K562 (cell line): Measurements from ENCODE around the gene TAGLN3. TPM values are rescaled to one million over a fixed set of nuclear protein-coding genes. Genes with fewer than 3 reads are reported as not detected.

Experiments
- ARID3B ChIP-seq: fragments of 250-450 bp; sonication (Bioruptor Pico); IDR thresholded peaks from 2 replicates; pipeline ENCODE4 v1.4.0; 2020; ENCODE audit warnings: borderline replicate concordance
- CSDE1 ChIP-seq, 2 experiments: fragments of 450-650 bp; IDR thresholded peaks; 2 replicates each; pipeline ENCODE4 v1.6.1; 2016; ENCODE audit warnings: mild to moderate bottlenecking in 1 of 2
- CTCF ChIP-seq, 3 experiments: IDR thresholded peaks in 2 of 3; conservative IDR thresholded peaks in 1 of 3; 2 replicates each; pipeline ENCODE4 v1.5.1; 2011 to 2012; ENCODE audit warnings: low read length in 3 of 3, mild to moderate bottlenecking in 3 of 3, control low read depth in 2 of 3, improper control_type of control experiment in 1 of 3, inconsistent platforms in 1 of 3, low read depth in 1 of 3, mixed read lengths in 1 of 3, moderate library complexity in 1 of 3; ENCODE audit not compliant: insufficient read depth in 2 of 3
- E2F8 ChIP-seq: fragments of 450-650 bp; IDR thresholded peaks from 2 replicates; pipeline ENCODE4 v1.7.1; 2018; ENCODE audit warnings: mild to moderate bottlenecking, low read depth; ENCODE audit not compliant: partially characterized antibody
- ETS2 ChIP-seq: IDR thresholded peaks from 2 replicates; pipeline ENCODE4 v1.6.1; 2016; ENCODE audit warnings: borderline replicate concordance, missing genetic modification characterization, mild to moderate bottlenecking, moderate library complexity, missing compliant biosample characterization; ENCODE audit not compliant: poor library complexity, severe bottlenecking
- KLF13 ChIP-seq: fragments of 450-650 bp; IDR thresholded peaks from 2 replicates; pipeline ENCODE4 v1.6.1; 2016; ENCODE audit warnings: missing genetic modification characterization, low read depth, mild to moderate bottlenecking, missing compliant biosample characterization, moderate library complexity, borderline replicate concordance
- LEF1 ChIP-seq: fragments of 450-650 bp; IDR thresholded peaks from 2 replicates; pipeline ENCODE4 v1.6.1; 2016; ENCODE audit warnings: mild to moderate bottlenecking
- PBX2 ChIP-seq, 2 experiments: IDR thresholded peaks in 1 of 2; conservative IDR thresholded peaks in 1 of 2; 2 replicates each; pipeline ENCODE4 v1.6.1; 2016; ENCODE audit warnings: low read depth in 2 of 2, mild to moderate bottlenecking in 1 of 2, missing compliant biosample characterization in 1 of 2, missing genetic modification characterization in 1 of 2, moderate library complexity in 1 of 2
- PREB ChIP-seq: sonication (generic); formaldehyde crosslinking; IDR thresholded peaks from 2 replicates; pipeline ENCODE4 v1.8.1; 2023; ENCODE audit warnings: mild to moderate bottlenecking, missing genetic modification reagents
- RBM34 ChIP-seq: fragments of 200-400 bp; formaldehyde crosslinking; IDR thresholded peaks from 2 replicates; pipeline ENCODE4 v1.6.1; 2018; ENCODE audit warnings: low read length, borderline replicate concordance; ENCODE audit not compliant: insufficient read depth
- TAF1 ChIP-seq: IDR thresholded peaks from 2 replicates; pipeline ENCODE4 v1.6.1; 2011; ENCODE audit warnings: mild to moderate bottlenecking, low read length, moderate library complexity; ENCODE audit not compliant: insufficient read depth, control insufficient read depth, severe bottlenecking; ENCODE audit errors: extremely low read depth
- ZBTB43 ChIP-seq: sonication (generic); formaldehyde crosslinking; IDR thresholded peaks from 2 replicates; pipeline ENCODE4 v1.8.0; 2023; ENCODE audit warnings: mild to moderate bottlenecking, missing genetic modification reagents
- ZNF165 ChIP-seq: fragments of 250-450 bp; sonication (Bioruptor Pico); IDR thresholded peaks from 2 replicates; pipeline ENCODE4 v1.4.0; 2020; ENCODE audit warnings: borderline replicate concordance
- polyA plus RNA-seq, 8 experiments: library from polyadenylated mRNA; depleted of rRNA in 4 of 8; stranded (reverse) in 5 of 8; unstranded in 3 of 8; fragments of >200 nt; fragmentation: Nextera tagmentation in 2 of 8; fragmentation: Illumina TruSeq in 1 of 8; extraction: Ambion mirVana in 2 of 8; extraction: Trizol in 1 of 8; gene quantifications; 2 replicates each; pipeline versions ENCODE4 v1.2.1 to v1.2.3, GENCODE V29; 2011 to 2014; ENCODE audit warnings: inconsistent platforms in 1 of 8, missing spikeins in 1 of 8
- total RNA-seq, 7 experiments: library from RNA; depleted of rRNA in 6 of 7; stranded (reverse); fragments of >200 nt in 6 of 7; fragmentation: Illumina TruSeq in 2 of 7; extraction: Trizol in 2 of 7; gene quantifications; 2 replicates each; pipeline versions ENCODE4 v1.2.1 to v1.2.3, GENCODE V29; 2011 to 2021; ENCODE audit warnings: low replicate concordance in 1 of 7

The TAGLN3 gene
- total and polyA plus RNA-seq, 9 of the 15 experiments (the other 6 are each of a cell fraction or from before 2014, with no cell fraction given) = 0.06 TPM; not detected in 7

- TF ChIP-seq PREB (CRISPR knock-in tag) (no peak), ZNF165 (no peak), ETS2 (tag) (no peak), E2F8 (no peak), KLF13 (tag) (no peak), ZBTB43 (CRISPR knock-in tag) (no peak), CTCF (IDR thresholded peaks at IDR 0.05 in 2 of 3, conservative IDR thresholded peaks at IDR 0.05 in 1 of 3; ENCODE audit: insufficient read depth in 2 of 3, low read depth in 1 of 3, low read length in 3 of 3) (peak; percentile 28 to 57 (median 50); a peak in 4 of 6 replicates), CSDE1 (IDR thresholded peaks at IDR 0.05) (no peak), RBM34 (no peak), ARID3B (CRISPR knock-in tag) (no peak), PBX2 (CRISPR knock-in tag; IDR thresholded peaks at IDR 0.05; ENCODE audit: low read depth) (no peak), PBX2 (tag; conservative IDR thresholded peaks at IDR 0.05; ENCODE audit: low read depth) (no peak), LEF1 (no peak), TAF1 (no peak)
Measured at GRCh38 chr3:111989061-111989678, 9.6 kb upstream of the TAGLN3 start (continued).
